Measurements from ENCODE around the gene UGT1A4.

The UGT1A4 gene

GRCh38 chr2:233807215-233807865 is 88.8 kb downstream of the UGT1A4 start:
- intact Hi-C loops (cut with DNase I), result no loop called here
- peak in 2 of 10 donors; percentile 53 to 74 for DNase-seq

GRCh38 chr2:233807966-233808935 is 89.7 kb downstream of the UGT1A4 start:
- intact Hi-C loops (cut with DNase I), result no loop called here
- DNase-seq, result peak in 1 of 10 donors; percentile 81

- intact Hi-C loops (cut with DNase I), result no loop called here
- DNase-seq, result peak in 2 of 10 donors; percentile 12 to 20
Measured at GRCh38 chr2:233810385-233810784, 91.8 kb downstream of the UGT1A4 start.

- intact Hi-C loops (cut with DNase I), result no loop called here
- DNase-seq, result peak in 2 of 10 donors; percentile 32 to 57
Measured at GRCh38 chr2:233811087-233811486, 92.6 kb downstream of the UGT1A4 start.

- intact Hi-C loops (cut with DNase I), result no loop called here
- DNase-seq, result peak in 3 of 10 donors; percentile 1 to 73 (median 62)
Measured at GRCh38 chr2:233811732-233812131, 93.2 kb downstream of the UGT1A4 start.

- intact Hi-C loops (cut with DNase I), result no loop called here
- DNase-seq, result peak in 2 of 10 donors; percentile 11 to 46
Measured at GRCh38 chr2:233813236-233814055, 94.9 kb downstream of the UGT1A4 start.

- DNase-seq, result peak in 3 of 10 donors; percentile 8 to 56 (median 28)
- intact Hi-C loops (cut with DNase I), result no loop called here
Measured at GRCh38 chr2:233814056-233814835, 95.7 kb downstream of the UGT1A4 start.

- intact Hi-C loops (cut with DNase I), result no loop called here
Measured at GRCh38 chr2:233815861-233816260, 97.3 kb downstream of the UGT1A4 start.

GRCh38 chr2:233816334-233816733 is 97.8 kb downstream of the UGT1A4 start:
- intact Hi-C loops (cut with DNase I), result no loop called here
- peak in 3 of 10 donors; percentile 2 to 25 (median 2) for DNase-seq

More at GRCh38 chr2:233815861-233816260, 97.3 kb downstream of the UGT1A4 start:
- no peak for DNase-seq

GRCh38 chr2:233816771-233817170 is 98.2 kb downstream of the UGT1A4 start:
- peak in 2 of 10 donors; percentile 16 to 51 for DNase-seq
- intact Hi-C loops (cut with DNase I), result no loop called here

GRCh38 chr2:233817361-233817911 is 98.9 kb downstream of the UGT1A4 start:
- DNase-seq, result peak in 1 of 10 donors; percentile 72
- intact Hi-C loops (cut with DNase I), result no loop called here

- intact Hi-C loops (cut with DNase I), result no loop called here
- DNase-seq, result peak in 2 of 10 donors; percentile 11 to 80
Measured at GRCh38 chr2:233817995-233818638, 99.6 kb downstream of the UGT1A4 start.

GRCh38 chr2:233818639-233819621 is 100.4 kb downstream of the UGT1A4 start:
- peak in 2 of 10 donors; percentile 1 to 31 for DNase-seq
- intact Hi-C loops (cut with DNase I), result no loop called here

GRCh38 chr2:233819884-233820773 is 101.6 kb downstream of the UGT1A4 start:
- peak in 2 of 10 donors; percentile 7 to 78 for DNase-seq
- intact Hi-C loops (cut with DNase I), result no loop called here

- peak in 1 of 10 donors; percentile 57 for DNase-seq
- intact Hi-C loops (cut with DNase I), result no loop called here
Measured at GRCh38 chr2:233820774-233821105, 102.2 kb downstream of the UGT1A4 start.

GRCh38 chr2:233821196-233821595 is 102.7 kb downstream of the UGT1A4 start:
- DNase-seq, result peak in 1 of 10 donors; percentile 22
- intact Hi-C loops (cut with DNase I), result no loop called here

- peak in 2 of 10 donors; percentile 5 to 49 for DNase-seq
- intact Hi-C loops (cut with DNase I), result no loop called here
Measured at GRCh38 chr2:233821709-233822100, 103.2 kb downstream of the UGT1A4 start.
